ENCODE data around the gene MPO.

- TF ChIP-seq CTCF (IDR thresholded peaks at IDR 0.05) (no peak), POLR2A (IDR thresholded peaks at IDR 0.05) (no peak)
Observed at GRCh38 chr17:58242171-58242784, 38.5 kb downstream of the MPO start.
